GM04504 (cell line): ENCODE data around the gene TNFRSF1A.
"Not testable (repeated sequence)": the region's sequence is repeated elsewhere in the genome, so short reads cannot be mapped to it uniquely, and the experiment has no call there.

ENCODE experiments used
- DNase-seq: peaks from one replicate; pipeline ENCODE4 v3.0.0-alpha.2; 2012; ENCODE audit warnings: low read depth

The TNFRSF1A gene

DNA sequence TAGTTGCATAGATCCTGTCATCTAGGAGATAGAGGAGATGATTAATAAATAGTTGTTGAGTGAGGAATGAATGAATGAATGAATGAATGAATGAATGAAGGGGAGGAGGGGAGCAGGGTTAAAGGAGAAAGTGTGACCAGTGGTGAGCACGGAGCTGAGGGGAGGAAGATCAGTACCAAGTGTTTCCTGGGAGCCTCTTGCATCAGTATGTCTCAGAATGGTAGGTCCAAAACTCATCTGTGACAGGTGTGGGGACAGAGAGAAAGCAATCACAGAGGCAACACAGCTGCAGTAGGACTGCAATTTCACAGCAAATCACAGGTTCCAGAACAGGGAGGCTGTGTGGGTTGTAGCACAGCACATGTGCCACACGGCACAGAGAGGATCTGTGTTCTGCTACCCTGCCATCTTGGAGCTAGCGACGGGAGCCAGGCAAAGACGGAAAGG is 14.5 kb upstream of the TNFRSF1A start:
- no peak for DNase-seq

DNA sequence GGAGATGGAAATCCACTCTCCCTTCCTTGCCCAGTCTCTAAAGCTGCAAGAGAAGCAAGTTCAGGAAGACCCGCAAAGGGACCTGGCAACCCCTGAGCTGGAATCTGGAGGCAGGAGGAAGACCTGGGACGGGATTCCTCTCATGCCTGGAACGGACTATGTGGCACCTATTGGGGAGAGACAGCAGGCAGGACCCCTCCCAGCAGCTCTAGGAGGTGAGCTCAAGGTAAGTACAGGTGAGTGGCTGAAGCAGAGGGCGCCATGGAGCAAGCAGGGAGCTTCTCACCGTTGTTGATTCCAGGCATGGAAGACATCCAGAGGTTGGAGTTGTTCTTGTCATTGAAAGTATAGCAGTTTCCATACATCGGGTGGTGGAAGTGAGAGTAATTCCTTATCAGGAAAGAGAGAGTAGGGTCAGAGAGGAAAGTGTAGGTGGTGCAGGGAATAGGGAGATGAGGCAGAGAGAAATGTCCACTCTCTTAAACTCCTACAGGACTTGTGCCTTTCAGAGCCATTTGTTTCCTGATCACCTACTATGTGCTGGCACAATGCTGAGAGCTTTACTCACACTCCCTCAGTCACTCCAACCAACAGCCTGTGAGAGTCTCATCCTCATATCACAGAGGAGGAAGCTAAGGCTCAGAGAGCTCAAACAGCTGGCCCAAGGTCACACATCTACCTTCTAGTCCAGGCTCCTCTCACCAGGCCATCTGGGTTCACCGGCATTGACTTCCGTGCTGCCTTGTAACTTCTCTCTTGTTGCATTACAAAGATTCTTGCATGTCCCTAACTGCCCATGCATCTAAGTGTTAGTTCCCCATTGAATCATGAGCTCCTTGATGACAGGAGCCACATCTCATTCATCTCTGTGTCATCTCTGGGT is 13.9 kb upstream of the TNFRSF1A start:
- no peak for DNase-seq

DNA sequence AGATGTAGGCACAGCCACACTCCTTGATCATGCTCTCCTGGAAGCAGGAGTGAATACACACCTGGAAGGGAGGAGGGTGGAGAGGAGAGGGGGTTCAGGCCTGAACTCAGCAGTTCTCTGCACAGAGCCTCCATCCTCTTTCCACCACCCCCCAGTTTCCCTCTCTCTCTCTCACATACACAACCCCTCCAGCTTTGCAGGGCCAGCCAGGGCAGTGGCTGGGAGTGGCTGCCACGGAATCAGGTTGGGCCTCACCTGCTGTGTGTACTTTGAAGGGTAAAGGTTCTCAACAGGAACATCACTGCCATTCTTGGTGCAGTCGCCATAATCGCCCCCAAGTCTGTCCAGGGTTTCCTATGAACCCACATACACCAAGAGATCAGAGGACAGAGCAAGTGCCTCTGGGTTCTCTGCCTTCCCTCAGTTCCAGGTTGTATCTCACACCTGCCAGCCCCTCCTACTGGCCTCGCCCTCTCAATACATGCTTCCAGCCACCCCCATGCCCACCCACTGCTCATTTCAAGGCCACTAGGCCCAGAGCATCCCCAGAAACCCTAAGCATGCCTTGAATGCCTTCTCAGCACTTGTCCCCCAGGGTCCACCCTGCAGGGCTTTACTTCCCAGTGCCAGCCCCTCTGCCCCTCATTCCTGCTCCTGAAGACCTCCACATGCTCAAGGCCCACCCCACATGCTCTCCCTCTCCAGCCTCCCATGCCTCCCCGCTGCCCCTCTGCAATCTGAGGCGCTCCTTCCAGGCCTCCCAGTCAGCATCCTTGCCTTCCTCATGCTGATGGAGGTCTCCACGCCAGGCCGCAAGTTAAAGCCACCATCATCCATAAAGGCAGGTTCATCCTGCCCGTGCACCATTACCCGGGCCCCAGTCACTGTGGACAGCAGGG is 12.9 kb upstream of the TNFRSF1A start:
- no peak for DNase-seq

DNA sequence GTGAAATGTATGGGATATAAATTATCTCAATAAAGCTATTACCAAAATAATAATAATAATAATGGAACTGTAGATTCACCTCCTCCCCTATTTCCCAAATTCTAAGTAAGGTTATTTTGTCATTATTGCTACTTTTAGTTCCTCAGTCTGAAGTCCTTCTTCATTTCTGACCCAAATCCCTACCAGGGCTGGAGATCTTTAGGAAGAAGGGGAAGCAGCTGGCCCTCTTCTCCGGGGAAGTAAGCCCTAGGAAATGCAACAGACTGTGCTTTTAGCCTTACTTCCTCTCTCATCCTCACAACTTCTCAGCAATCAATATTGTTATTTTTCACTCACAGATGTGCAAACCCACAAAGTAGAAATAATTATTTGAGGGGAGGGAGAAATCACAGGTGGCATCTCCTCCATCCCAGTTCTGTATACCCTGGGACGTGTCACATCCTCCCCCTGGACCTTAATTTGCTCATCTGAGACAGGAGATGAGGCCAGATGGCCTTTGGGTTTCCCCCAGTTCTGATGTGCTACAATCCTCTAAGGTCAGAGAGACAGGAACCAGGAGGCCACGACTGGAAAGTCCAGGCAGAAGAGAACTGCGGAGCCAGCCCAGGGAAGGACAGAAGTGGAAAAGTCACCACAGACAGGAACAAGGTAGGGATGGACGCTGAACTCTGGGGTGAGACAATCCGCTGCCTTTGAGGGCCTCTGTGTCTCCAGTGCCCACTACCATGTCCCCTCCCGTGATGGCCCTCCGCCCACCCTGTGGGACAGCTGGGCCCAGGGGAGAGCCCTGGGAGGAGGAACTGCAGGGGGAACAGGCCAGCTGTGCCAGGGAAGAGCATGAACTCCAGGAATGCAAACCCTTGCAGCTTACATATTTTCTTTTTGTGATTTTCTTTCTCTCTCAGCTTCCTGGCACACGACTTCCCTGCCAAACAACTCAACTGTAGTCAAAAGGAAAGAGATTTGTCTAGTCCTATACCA is 10.6 kb upstream of the TNFRSF1A start:
- no peak for DNase-seq

DNA sequence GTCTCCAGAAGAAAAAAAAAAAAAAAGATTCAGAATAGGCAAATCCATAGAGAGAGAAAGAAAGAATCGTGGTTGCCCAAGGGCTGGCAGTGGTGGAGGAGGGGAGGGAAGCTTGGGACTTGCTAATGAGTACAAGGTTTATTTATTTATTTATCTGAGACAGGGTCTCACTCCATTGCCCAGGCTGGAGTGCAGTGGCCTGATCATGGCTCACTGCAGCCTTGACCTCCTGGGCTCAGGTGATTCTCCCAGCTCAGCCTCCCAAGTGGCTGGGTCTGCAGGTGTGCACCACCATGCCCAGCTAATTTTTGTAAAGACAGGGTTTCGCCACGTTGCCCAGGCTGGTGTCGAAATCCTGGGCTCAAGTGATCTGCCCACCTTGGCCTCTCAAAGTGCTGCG is 9.7 kb upstream of the TNFRSF1A start:
- DNase-seq: no peak

DNA sequence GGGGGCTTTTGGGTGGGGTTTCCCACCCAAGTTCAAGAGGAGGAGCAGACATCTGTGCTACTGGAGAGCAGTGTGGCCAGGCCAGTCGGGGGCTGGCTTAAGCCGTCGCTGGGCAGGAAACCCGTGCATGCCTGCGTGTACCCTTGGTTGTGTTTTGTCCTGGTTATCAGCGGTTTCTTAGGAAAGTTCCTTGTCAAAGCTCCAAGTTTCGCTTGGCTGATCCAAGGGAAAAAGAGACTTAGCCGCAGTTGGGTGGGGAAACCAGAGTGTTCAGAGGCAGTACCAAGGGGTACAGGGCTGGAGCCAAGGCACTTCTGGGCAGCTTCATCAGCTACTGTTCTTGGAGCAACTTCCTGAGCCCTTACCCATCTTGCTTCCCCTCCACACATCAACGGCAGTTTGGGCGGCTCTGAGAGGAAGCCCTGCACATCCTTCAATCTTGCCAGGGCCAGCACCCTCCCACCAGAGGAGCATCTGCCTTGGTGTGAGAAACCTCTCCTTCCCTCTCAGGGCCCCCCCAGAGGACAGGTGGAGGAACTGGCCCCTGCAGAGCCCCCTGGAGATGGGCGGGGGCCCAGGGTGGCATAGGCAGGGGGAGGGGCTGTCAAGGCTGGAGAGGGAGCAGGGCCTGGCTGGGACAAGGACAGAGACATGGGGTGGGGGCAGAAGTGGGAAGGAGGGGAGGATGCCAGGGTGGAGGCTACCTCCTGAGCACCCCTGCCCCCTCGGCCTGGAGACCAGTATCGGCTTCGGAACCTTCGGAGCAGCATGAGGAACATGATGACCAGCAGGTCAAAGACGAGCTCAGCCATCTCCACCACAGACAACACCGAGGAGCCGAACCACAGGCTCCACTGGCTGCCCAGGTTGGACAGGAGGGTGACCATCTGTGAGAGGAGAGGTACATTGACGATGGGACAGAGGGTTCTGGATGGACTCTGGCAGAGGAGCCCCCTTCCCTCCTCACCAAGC is 5.8 kb upstream of the TNFRSF1A start:
- DNase-seq: no peak

GRCh38 chr12:6346942-6347341 is 5.1 kb upstream of the TNFRSF1A start:
- no peak for DNase-seq

DNA sequence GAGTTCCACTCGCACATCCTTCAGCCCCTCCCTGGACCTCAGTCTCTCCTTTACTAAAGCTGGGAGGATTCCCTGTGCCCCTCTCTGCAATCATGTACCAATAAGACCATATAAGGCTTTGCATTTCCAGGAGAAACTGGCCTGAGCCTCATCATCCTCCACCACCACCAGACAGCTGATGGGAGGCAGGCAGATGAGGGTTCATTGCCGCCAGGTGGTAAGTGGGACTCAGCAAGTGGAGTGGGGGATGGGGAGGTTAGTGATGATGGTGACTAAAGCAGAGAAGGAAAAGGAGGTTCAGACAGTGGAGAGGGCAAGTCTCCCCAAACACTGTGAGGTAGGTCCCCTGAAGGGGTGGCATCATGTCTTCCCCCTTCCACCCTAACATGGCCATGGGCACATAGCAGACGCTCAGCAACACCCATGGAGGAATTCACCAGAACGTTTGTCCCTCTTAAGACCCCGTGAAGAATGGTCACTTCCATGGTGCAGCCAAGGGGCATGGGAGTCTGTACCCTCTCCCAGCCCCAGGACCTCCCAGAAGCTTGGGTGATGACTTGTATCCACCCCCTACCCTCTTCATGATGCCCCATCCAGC is 4.5 kb upstream of the TNFRSF1A start:
- no peak for DNase-seq

DNA sequence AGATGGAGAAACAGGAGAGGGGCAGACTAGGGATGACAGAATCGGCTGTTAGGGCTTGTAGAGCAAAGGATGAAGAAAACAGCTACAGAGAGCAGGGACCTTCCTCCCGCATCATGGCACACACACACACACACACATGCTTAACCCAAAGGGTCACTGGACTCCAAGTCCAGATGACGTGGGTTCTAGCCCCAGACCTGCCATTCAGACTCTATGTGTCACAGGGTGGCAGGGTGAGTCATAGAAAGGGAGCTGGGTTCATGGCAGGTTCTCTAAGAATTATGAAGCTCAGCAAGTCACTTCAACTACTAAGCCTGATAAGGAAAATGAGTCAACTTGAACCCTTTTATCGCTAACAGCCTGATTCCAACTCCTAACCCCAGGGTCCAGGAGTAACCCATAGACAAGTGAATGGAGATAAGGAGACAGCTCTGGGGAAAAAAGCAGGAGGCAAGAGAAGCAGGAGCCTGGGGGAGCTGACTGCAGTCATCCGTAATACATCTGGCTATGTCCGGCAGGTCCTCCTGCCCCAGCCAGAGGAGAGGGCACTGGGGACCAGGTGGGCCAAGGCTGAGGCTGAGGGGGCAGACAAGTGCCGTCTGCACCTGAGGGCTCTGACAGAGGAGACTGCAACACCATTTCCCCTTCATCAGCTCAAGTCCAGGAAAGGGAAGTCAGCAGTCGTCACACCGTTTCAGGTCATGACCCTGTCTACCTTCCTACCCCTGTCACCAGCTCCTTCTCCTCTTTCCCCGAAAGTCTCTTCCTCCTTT is 3.6 kb upstream of the TNFRSF1A start:
- DNase-seq: no peak

GRCh38 chr12:6344101-6344660 is 2.3 kb upstream of the TNFRSF1A start:
- DNase-seq: not testable (repeated sequence)

DNA sequence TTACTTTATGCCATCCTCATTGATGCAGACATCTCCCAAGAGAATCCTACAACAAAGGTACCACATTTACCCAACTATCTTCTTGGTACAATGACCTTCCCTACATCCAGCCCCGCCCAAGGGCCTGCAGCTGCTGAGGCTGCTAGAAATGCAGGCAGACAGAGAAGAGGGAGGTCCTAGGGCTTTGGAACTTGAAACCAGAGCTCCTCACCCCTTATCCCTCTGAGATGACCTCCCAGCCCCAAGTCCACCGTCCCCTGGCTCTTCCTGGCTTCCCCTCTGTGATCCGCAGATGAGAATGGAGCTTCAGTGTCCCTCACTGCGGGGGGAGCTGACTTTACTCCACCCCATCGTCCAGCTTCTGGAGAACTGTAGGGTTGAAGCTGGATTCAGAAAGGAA is 1.6 kb upstream of the TNFRSF1A start:
- DNase-seq: no peak

GRCh38 chr12:6342140-6342889 is 439 bp upstream of the TNFRSF1A start:
- DNase-seq: no peak

DNA sequence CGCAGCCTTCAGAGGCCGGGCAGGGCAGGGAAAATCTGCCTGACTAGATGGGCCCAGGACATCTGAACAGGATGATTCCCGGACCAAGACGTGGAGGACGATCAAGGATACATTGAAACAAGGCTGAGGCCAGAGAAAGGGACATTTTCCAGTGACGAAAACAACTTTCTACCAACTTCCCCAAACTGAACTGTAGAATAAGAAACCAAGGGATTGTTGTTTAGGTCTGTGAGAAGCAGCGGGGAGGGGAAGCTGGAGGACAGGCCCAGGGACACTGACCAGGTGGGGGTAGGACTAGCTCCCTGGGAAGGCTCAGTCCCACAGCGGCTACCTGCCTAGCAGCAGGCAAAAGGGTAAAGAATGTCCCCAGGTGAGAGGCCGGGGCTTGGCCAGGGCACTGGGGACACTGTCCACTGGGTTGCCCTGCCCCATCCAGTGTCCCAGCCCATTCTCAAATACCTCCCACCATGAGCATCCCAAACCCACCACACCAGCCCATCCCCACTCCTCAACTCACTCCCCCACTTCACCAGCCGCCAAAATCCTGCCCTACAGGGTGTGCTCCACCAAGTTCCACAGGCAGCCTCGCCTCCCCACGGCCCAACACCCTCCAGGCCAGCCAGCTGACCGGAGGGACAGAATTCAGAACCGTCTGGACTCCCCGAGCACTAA is 995 bp downstream of the TNFRSF1A start:
- no peak for DNase-seq

GRCh38 chr12:6340032-6340638 is 1.7 kb downstream of the TNFRSF1A start:
- DNase-seq: no peak

DNA sequence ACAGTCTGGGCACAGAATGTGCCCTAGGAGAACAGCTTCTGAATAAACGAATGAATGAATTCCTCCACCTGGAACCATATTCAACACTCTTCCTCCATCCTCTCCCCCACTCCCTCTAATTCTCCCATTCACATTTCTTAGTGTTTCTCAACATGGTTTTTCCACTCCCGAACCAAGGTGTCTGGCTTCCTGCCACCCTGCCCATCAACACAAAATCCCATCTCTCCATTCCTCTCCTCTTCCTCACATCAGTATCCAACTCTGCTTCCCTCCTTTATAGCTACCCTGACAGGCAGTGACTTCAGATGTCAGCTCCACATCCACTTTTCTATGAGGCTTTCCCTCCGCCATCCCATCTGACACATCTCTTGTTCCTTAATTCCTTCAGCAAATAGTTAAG is 2.9 kb downstream of the TNFRSF1A start:
- no peak for DNase-seq

DNA sequence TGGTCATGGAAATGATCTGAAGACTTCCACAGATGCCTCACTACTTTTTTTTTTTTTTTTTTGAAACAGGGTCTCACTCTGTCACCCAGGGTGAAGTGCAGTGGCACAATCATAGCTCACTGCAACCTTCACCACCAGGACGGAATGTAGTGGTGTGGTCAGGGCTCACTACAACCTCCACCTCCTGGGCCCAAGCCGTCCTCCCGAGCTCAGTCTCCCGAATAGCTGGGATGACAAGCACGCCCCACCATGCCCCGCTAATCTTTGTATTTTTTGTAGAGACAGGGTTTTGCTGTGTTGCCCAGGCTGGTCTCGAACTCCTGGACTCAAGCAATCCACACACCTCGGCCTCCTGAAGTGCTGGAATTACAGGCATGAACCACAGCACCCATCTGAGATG is 3.3 kb downstream of the TNFRSF1A start:
- not testable (repeated sequence) for DNase-seq

DNA sequence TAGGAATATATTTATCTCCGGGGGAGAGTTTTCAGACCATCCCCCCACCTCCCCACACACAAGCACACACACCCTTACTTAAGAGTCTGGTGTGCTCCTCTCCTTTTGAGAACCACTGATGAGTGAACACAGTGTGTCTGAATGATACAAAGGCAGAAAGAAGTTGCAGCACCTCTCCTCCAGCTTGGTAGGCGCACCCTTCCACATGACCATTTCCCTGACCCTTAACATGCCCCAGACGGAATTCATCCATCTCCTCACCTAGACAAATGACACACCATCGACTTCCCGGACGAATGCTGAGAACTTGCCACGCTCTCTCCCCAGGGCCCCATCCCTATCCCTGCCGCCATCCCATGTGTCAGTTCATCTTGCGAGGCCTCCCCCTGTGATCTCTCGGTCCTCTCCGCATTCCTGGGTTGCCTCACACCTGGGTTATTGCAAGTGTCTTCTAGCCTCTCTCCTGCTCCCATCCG is 3.9 kb downstream of the TNFRSF1A start:
- no peak for DNase-seq
